HFFc6 (cell line): ENCODE data around the gene WASF2. TPM values are rescaled to one million over a fixed set of nuclear protein-coding genes. Genes with fewer than 3 reads are reported as not detected.

Experiments used
- DNase-seq: peaks from one replicate; pipeline ENCODE4 v3.0.0-alpha.2; 2018
- H3K27ac Mint-ChIP-seq: 2 replicates; pipeline ENCODE4 v1.8.0; 2020; ENCODE audit warnings: mild to moderate bottlenecking, mixed read lengths
- H3K27me3 Mint-ChIP-seq: 2 replicates; pipeline ENCODE4 v1.8.0; 2021; ENCODE audit warnings: mild to moderate bottlenecking, moderate library complexity, mixed read lengths; ENCODE audit not compliant: insufficient read depth
- H3K36me3 Mint-ChIP-seq: 2 replicates; pipeline ENCODE4 v1.8.0; 2021; ENCODE audit warnings: low read depth, mixed read lengths
- H3K4me1 Mint-ChIP-seq: 2 replicates; pipeline ENCODE4 v1.8.0; 2020; ENCODE audit warnings: low read depth, mixed read lengths
- H3K4me3 Mint-ChIP-seq: 2 replicates; pipeline ENCODE4 v1.8.0; 2020; ENCODE audit warnings: mild to moderate bottlenecking, moderate library complexity, mixed read lengths
- H3K9me3 Mint-ChIP-seq: 2 replicates; pipeline ENCODE4 v1.8.0; 2020; ENCODE audit warnings: mild to moderate bottlenecking, mixed read lengths
- total RNA-seq, 6 experiments: library from RNA; stranded (reverse); fragmentation: NEBNext Ultra II Directional; extraction: Animal tissue kit (Norgen Biotek cat#: 25700); gene quantifications; 2 replicates in 1 of 6; 3 replicates in 5 of 6; pipeline ENCODE4 v1.2.3, GENCODE V29; 2021
- TF ChIP-seq, protein P1 (sequence below): fragments of 200-600 bp; sonication (generic); IDR thresholded peaks from 2 replicates; pipeline ENCODE4 v1.5.0; 2021; ENCODE audit warnings: antibody characterized with exemption, mild to moderate bottlenecking

WASF2 gene
- total RNA-seq, 6 experiments from 2014 or later: 84.4 to 99.7 (median 93.1) TPM

DNA sequence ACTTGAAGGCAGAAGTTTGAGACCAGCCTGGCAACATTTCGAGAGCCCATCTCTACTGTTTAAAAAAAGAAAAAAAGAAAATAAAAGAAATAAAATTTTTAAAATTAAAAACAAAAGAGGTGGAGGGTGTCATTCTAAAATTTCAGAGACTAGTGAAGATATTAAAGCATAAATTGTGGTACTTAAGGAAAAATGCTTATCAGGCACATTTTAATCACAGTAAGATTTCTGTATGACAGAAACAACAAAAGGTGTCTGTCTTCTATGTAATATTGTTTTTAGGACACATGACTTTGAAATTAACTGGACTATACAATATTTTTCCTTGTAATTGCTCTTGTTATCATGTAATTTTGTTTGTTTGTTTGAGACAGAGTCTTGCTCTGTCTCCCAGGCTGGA, 4.6 kb downstream of the WASF2 start:
- DNase-seq: no peak
- Mint-ChIP-seq H3K27me3 (peaks cover 10% of the 10 kb centered on the region; the same call in 1 of the 2 replicates), H3K36me3 (peaks cover 6% of the 10 kb centered on the region), H3K9me3 (no peaks in the 10 kb centered on the region), H3K27ac (no peak overlapping the region), H3K4me3 (no peak overlapping the region), H3K4me1 (peaks cover 31% of the 10 kb centered on the region)
- TF ChIP-seq, protein P1, sequence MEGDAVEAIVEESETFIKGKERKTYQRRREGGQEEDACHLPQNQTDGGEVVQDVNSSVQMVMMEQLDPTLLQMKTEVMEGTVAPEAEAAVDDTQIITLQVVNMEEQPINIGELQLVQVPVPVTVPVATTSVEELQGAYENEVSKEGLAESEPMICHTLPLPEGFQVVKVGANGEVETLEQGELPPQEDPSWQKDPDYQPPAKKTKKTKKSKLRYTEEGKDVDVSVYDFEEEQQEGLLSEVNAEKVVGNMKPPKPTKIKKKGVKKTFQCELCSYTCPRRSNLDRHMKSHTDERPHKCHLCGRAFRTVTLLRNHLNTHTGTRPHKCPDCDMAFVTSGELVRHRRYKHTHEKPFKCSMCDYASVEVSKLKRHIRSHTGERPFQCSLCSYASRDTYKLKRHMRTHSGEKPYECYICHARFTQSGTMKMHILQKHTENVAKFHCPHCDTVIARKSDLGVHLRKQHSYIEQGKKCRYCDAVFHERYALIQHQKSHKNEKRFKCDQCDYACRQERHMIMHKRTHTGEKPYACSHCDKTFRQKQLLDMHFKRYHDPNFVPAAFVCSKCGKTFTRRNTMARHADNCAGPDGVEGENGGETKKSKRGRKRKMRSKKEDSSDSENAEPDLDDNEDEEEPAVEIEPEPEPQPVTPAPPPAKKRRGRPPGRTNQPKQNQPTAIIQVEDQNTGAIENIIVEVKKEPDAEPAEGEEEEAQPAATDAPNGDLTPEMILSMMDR: no peak

DNA sequence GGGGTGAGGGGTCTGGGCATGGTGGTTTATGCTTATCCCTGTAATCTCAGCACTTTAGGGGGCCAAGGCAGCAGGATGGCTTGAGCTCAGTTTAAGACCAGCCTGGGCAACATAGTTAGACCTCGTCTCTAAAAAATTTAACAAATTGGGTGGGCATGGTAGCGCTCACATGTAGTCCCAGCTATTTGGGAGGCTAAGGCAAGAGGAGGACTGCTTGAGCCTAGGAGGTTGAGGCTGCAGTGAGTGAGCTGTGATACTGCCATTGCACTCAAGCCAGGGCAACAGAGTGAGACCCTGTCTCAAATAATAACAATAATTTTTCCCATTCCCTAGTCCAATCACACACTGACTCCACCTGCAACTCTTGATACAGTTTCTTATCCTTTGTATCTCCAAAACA, 6.3 kb downstream of the WASF2 start:
- Mint-ChIP-seq H3K36me3 (no peaks in the 10 kb centered on the region), H3K4me1 (peaks cover 22% of the 10 kb centered on the region), H3K27me3 (no peaks in the 10 kb centered on the region), H3K4me3 (no peak overlapping the region), H3K27ac (no peak overlapping the region), H3K9me3 (no peaks in the 10 kb centered on the region)
- TF ChIP-seq, protein P1: no peak
- DNase-seq: no peak

DNA sequence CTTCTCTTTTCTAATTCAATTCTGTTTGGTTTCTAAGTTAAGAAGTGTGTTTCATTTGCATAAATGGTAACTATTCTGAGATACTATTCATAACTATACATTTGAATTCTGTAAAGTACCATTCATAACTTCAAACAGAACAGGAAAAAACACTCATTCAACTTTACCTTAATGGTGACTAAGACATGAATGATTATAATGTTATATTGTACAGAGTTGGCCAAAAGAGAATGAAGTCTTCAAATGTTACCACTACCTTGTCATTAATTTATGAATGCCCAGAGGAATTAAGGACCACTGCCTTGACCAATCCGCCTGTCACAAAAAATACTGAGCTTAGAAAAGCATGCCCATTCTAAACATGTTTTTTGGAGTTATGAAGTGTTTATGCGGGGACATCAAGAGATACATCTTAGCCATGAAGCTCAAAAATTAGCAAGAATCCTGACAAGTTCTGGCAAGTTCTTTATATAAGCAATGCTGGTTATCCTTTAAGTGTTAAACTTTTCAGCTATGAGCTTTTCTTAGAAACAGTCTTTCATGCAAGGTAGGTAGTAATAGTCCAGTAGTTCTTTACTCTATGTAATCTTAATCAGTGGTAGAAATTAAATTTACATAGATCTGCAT, 7.9 kb downstream of the WASF2 start:
- TF ChIP-seq, protein P1: no peak
- no peaks in the 10 kb centered on the region for H3K27me3 Mint-ChIP-seq
- peaks cover 5% of the 10 kb centered on the region; the same call in 1 of the 2 replicates for H3K36me3 Mint-ChIP-seq
- no peak for DNase-seq
- no peaks in the 10 kb centered on the region for H3K9me3 Mint-ChIP-seq
- peaks cover 17% of the 10 kb centered on the region for H3K4me1 Mint-ChIP-seq
- H3K27ac Mint-ChIP-seq: no peak overlapping the region; the same call in 1 of the 2 replicates
- no peak overlapping the region for H3K4me3 Mint-ChIP-seq

DNA sequence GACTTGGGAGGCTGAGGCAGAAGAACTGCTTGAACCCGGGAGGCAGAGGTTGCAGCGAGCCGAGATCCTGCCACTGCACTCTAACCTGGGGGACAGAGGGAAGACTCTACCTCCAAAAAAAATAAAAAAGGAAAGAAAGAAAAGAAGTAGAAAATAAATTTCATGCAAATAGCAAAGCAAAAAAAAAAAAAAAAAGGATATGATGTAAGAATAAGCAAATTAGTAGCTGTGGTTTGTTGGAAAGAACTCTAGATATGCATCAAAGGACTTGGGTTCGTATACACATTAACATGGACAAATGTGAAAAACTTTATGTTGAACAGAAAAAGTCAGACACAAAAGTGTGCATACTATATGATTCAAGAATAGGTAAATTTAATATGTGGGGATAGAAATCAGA, 11.9 kb downstream of the WASF2 start:
- Mint-ChIP-seq H3K27ac (no peak overlapping the region; the same call in 1 of the 2 replicates), H3K4me3 (no peak overlapping the region), H3K9me3 (no peaks in the 10 kb centered on the region), H3K27me3 (no peaks in the 10 kb centered on the region), H3K36me3 (peaks cover 5% of the 10 kb centered on the region; the same call in 1 of the 2 replicates), H3K4me1 (peaks cover 37% of the 10 kb centered on the region)
- no peak for DNase-seq
- TF ChIP-seq, protein P1: no peak

DNA sequence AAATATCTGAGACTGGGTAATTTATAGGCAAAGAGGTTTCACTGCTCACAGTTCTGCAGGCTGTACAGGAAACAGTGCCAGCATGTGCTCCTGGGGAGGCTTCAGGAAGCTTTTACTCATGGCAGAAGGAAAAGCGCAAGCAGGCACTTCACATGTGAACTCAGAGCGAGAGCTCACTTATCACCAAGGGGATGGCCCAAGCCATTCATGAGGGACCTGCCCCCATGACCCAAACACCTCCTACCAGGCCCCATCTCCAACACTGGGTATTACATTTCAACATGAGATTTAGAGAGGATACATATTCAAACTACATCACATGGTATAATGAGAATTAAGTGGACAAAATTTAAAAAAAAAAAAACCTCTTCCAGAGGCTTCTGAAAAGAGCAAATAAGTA, 13.7 kb downstream of the WASF2 start:
- DNase-seq: no peak
- TF ChIP-seq, protein P1: no peak
- peaks cover 25% of the 10 kb centered on the region for H3K4me1 Mint-ChIP-seq
- H3K9me3 Mint-ChIP-seq: no peaks in the 10 kb centered on the region
- no peak overlapping the region for H3K4me3 Mint-ChIP-seq
- H3K27me3 Mint-ChIP-seq: no peaks in the 10 kb centered on the region
- no peak overlapping the region for H3K27ac Mint-ChIP-seq
- peaks cover 5% of the 10 kb centered on the region; the same call in 1 of the 2 replicates for H3K36me3 Mint-ChIP-seq
